HG02588 (cell line): ENCODE measurements around the gene DBNL.
"Not testable (repeated sequence)": the region's sequence is repeated elsewhere in the genome, so short reads cannot be mapped to it uniquely, and the experiment has no call there.

Experiments
- ATAC-seq: cut with Tn5 transposase; IDR thresholded peaks from one replicate; pipeline ENCODE4 v1.9.1; 2021; ENCODE audit warnings: mild to moderate bottlenecking, moderate library complexity; ENCODE audit not compliant: unreplicated experiment

Gene DBNL

GRCh38 chr7:44044315-44045225, at the start of gene DBNL:
DBNL (plus strand) TSS chr7:44044702; CDS start chr7:44044738, 36 bp downstream.
- peak; percentile 63 for ATAC-seq

GRCh38 chr7:43997532-43997931, 47.0 kb upstream of the DBNL start, which contains the start of gene SPDYE1:
SPDYE1 (plus strand) TSS chr7:43997897; CDS start chr7:43999950, 2,053 bp downstream.
- not testable (repeated sequence) for ATAC-seq

GRCh38 chr7:44012081-44012480, 32.4 kb upstream of the DBNL start:
- not testable (repeated sequence) for ATAC-seq

- ATAC-seq, result not testable (repeated sequence)
Observed at GRCh38 chr7:44015090-44015489, 29.4 kb upstream of the DBNL start.

GRCh38 chr7:44018857-44019807, 25.4 kb upstream of the DBNL start:
- peak; percentile 93 for ATAC-seq

GRCh38 chr7:44019825-44020224, 24.7 kb upstream of the DBNL start:
- not testable (repeated sequence) for ATAC-seq

GRCh38 chr7:44022069-44022468, 22.4 kb upstream of the DBNL start:
- ATAC-seq, result not testable (repeated sequence)

- not testable (repeated sequence) for ATAC-seq
Observed at GRCh38 chr7:44022796-44023467, 21.6 kb upstream of the DBNL start.

GRCh38 chr7:44029433-44029832, 15.1 kb upstream of the DBNL start:
- ATAC-seq, result not testable (repeated sequence)

GRCh38 chr7:44030029-44030428, 14.5 kb upstream of the DBNL start:
- not testable (repeated sequence) for ATAC-seq

GRCh38 chr7:44031319-44031718, 13.2 kb upstream of the DBNL start:
- ATAC-seq, result not testable (repeated sequence)

GRCh38 chr7:44032031-44032430, 12.5 kb upstream of the DBNL start:
- ATAC-seq, result not testable (repeated sequence)

GRCh38 chr7:44033971-44034844, 10.3 kb upstream of the DBNL start:
- ATAC-seq, result not testable (repeated sequence)

GRCh38 chr7:44036364-44036763, 8.1 kb upstream of the DBNL start:
- not testable (repeated sequence) for ATAC-seq

- not testable (repeated sequence) for ATAC-seq
Observed at GRCh38 chr7:44037951-44038350, 6.6 kb upstream of the DBNL start.

GRCh38 chr7:44038553-44038952, 5.9 kb upstream of the DBNL start:
- not testable (repeated sequence) for ATAC-seq

- peak; percentile 67 for ATAC-seq
Observed at GRCh38 chr7:44038961-44039558, 5.4 kb upstream of the DBNL start.

- ATAC-seq, result peak; percentile 2
Observed at GRCh38 chr7:44039800-44040492, 4.6 kb upstream of the DBNL start.

- peak; percentile 43 for ATAC-seq
Observed at GRCh38 chr7:44040493-44040891, 4.0 kb upstream of the DBNL start.
